GM21717 (cell line): ENCODE measurements around the gene WNT5B.

Source experiments
- ATAC-seq: cut with Tn5 transposase; IDR thresholded peaks from one replicate; pipeline ENCODE4 v1.9.1; 2021; ENCODE audit warnings: mild to moderate bottlenecking, moderate library complexity; ENCODE audit not compliant: unreplicated experiment

Gene WNT5B

DNA sequence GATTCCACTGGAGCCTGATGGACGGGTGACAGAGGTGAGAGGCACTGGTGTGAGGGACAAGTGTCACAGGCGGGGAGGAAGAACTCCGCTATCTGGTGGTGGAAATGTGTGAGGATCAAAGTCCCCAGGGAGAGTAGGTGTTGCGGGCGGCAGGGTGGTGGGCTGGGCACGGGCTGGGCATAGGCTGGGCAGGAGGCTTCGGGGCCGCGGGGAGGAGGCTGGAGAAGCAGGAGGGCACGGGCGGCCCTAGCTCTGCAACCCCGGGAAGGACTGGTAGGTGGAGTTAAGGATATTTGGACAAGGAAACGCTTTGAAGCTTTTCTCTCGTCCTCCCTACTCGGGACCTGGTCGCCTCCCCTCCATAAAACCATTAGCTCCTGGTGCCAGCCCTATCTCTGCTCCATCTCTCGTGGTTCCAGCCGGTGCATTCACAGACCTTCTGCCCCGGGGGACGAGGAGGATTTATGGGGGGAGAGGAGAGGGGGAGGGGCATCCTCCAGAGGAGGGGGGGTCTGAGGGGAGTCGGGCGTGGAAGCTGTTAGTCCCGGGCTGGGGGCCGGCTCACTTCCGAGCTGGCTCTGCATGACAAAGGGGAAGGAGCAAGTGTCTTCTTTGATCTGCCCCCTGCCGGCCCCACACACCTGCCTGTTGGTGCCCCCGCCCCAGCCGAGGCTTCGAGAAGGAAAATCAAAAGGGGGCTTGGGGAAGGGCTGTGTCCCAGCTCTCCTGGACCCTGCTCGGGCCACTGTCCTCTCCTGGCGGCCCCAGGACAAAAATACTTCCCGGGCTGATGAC is 504 bp downstream of the WNT5B start:
- no peak for ATAC-seq

DNA sequence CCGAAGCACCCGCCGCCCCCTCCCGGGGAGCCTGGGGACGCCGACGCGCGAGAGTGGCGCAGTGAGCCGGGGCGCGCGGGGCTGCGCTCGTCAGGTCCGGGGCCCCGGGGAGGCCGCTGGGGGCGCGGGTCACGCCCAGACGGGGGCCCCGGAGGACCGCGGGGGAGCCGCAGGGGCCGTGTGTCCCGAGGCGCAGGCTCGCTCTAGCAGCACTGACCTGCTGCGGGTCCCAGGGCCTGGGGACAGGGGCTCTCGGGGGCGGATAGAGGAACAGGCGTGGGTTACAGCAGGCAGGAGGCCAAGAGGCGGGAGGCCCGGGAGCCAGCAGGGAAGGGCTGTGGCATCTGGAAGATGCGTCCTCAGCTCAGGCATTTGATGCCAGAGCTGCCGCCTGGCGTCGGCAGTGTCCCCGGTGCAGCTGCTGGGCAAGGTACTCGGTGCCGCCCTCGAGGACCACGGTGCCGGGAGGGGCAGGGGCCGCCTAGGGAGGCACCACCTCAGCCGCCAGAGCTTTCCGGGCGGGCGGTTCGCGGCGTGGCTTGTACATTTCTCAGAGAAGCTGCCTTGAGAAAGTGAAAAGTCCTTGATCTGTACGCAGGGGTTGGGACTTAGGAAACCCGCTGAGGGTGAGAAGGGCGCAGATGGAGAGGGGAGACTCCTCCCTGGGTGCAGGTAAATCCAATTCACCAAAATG is 1.2 kb downstream of the WNT5B start:
- ATAC-seq = no peak

DNA sequence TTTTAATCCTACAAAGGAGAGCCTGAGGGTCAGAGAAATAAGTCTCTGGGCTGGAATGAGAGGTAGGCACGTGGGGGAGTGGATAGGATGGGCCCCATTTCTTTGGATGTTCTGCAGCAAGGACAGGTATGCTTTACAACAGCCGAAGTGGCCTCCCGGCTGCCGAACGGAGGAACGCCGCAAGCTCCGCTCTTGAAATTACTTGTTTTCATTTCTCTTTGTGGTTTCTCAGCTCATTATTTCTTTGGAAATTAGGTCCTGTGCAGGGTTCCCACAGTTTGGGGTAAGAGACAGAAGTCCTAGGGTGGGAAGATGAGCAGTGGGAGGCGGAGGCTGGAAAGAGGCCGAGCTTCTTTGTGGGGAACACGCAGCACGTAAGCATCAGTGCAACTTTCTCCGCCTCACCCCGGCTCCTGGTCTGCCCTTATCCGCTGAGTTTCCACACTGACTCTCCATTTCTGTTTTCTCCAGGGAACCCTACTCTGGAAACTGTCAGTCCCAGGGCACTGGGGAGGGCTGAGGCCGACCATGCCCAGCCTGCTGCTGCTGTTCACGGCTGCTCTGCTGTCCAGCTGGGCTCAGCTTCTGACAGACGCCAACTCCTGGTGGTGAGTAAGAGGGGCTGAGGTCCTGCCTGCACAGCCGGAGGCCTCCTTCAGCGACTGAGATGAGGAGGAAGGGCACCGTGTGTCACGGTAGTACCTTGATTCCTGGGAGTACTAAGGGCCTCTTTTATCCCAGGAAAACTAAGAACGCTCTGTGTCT is 2.0 kb downstream of the WNT5B start:
- ATAC-seq = no peak

DNA sequence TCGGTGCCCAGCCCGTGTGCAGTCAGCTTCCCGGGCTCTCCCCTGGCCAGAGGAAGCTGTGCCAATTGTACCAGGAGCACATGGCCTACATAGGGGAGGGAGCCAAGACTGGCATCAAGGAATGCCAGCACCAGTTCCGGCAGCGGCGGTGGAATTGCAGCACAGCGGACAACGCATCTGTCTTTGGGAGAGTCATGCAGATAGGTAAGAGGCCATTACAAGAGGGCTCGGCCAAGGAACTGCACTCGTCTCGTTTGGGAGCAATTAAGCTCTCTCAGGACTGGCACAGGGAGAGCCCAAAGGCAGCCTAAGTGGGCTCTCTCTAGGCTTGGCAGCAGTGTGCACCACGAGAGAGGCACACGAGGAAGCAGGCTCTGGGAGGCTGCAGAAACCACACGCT is 3.7 kb downstream of the WNT5B start:
- no peak for ATAC-seq

DNA sequence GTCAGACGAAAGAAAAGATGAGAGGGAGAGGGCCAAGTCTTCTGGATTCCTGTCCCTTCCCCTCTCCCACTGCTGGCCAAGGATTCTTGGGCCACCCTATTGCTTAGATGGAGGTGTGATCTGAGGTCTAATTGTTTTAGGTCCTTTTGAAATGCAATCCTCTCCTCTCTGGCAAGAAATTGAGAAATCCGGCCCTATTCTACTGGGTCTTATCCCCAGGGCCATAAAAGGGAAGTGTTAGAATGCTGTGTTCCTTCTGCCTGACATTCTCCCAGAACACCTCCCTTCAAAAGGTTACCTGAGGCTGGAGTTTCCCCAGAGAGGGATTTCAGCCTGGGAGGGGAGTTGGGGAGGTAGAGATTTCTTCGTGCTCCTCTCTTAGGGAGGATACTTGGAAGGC is 4.4 kb downstream of the WNT5B start:
- ATAC-seq = no peak

DNA sequence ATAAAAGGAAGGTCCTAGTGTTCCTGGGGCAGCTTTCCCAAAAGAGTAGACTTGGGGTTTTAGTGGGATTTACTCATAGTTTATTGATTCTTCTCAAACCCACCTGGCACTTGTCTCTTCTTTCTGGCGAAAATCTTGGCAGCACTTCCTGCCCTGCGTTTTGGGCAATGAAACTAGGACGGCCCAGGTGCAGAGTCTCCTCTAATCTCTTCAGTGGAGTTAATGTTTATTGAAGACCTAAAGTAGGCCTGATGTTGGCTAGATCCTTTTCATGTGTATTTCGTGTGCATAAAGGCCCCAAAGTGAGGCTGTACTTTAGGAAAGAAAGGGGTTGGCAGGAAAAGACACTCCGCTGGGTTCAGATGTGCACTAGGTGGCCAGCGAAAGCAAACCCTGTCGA is 5.1 kb downstream of the WNT5B start:
- no peak for ATAC-seq

DNA sequence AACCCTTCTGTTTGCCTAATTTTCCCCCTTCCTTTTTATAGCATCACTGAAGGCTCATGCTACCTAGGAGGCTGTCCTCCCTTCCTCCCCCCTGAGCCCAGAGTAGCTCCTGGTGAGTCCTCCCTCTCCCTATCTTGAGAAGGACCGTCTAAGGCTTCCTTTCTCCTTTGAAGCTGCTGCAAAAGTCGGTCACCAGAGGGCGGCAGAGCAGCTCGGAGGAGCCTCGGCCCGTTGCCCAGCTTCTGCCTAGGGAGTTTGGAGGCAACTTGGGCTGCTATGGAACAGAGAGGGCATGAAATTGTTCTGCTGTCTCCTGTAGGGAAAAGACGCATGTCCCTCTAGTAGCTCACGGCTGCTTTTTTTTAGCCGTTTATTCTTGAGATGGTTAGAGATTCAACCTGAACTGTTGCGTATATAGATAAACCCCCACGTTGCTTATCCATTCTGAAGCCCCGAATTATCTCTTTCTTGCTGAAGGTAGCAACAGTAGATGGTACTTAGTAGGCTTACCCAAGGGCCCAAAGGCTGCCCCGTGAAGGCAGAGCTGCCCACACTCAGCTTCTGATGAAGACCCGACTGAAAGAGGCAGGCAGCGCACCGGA is 5.7 kb downstream of the WNT5B start:
- no peak for ATAC-seq

DNA sequence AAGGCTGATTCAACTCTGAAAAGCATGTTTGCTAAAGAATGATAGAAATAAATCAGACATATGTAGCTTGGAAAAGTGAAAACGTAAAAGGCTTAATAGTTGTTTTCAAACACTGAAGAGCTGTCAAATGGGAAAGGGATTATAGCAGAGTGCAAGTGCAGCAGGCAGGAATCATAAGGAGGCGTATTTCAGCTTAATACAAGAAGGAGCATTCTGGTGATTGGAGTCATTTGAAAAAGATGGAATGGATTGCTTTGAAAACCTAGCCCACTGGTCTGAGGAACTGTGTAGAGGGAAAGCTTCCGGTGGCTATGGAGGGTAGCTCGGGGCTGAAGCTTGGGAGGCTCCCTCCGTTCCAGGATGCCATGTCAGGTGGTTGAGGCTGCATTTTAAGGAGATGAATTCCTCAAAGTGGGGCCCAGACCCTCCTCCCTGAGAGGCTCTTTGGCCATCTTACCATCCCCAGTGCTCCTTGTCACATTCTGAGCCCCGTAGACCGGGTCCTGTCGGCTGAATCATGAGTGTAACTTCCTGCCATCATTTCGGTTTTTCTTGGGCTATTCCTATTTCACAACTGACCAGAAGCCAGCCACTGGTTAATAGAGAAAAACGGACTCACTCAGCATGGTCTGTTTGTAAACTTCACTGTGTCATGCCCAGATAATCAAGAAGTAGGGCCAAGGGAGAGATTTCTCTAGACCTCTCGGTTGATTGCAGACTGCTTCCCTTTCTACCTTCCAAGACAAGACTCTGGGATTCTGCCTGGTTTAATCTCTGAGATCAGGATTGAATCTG is 6.5 kb downstream of the WNT5B start:
- ATAC-seq = no peak

DNA sequence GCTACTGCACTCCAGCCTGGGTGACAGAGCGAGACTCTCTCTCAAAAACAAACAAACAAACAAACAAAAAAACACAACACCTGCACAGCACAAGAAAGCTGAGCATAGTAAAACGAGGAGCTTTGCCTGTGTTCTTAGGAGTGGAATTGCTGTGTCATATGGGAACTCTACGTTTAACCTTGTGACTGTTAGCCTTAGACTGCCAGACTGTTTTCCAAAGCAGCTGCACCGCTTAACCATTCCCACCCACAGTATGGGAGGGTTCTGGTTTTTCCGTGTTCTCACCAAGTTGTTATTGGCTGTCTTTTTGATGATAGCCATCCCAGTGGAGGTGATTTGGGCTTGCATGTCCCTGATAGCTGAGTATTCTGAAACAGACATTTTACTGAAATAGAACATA is 9.2 kb downstream of the WNT5B start:
- no peak for ATAC-seq

DNA sequence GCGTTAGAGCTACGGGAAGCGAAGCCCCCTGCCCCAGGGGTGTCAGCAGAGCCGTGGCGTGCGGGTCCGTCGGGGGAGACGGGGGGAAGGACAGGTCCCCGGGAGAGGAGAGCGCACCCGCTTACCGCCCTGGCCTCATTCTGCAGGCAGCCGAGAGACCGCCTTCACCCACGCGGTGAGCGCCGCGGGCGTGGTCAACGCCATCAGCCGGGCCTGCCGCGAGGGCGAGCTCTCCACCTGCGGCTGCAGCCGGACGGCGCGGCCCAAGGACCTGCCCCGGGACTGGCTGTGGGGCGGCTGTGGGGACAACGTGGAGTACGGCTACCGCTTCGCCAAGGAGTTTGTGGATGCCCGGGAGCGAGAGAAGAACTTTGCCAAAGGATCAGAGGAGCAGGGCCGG is 10.5 kb downstream of the WNT5B start:
- ATAC-seq = no peak

DNA sequence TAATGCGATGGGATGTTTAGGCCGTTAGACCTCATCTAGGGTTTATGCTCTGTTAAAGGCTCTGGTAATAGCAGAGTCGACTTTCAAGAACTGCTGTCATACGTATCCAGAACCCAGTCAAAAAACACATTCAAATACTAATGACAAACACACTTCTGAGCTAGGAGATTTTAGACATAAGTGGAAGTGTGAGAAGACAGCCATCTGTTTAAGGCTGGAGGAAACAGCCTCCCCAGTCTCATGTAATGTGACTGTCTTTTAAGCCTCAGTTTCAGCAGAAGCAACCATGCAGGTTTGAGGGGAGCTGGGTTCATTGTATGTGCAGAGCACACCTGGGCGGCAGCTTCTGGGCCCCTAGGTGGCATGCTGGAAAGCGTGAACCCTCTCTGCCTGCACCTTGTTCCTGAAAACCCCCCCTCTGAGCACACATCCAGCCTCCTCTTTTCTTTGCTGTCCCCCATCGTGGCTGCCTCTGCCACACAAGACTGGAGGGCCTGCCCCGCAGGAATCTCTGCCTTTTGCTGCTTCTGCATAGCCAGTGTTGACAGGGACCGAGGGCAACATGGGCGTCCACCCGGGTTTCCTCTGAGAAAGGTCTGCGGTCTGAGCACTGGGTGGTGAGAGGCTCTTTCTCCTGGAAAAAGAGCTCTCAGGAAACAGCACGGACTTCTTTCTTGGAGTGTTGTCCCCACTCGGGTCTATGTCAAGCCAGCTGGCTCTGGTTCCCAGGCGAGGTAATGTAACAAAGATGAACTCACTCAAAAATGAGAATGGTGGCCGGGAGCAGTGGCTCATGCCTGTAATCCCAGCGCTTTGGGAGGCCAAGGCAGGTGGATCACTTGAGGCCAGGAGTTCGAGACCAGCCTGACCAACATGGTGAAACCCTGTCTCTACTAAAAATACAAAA is 11.6 kb downstream of the WNT5B start:
- no peak for ATAC-seq

DNA sequence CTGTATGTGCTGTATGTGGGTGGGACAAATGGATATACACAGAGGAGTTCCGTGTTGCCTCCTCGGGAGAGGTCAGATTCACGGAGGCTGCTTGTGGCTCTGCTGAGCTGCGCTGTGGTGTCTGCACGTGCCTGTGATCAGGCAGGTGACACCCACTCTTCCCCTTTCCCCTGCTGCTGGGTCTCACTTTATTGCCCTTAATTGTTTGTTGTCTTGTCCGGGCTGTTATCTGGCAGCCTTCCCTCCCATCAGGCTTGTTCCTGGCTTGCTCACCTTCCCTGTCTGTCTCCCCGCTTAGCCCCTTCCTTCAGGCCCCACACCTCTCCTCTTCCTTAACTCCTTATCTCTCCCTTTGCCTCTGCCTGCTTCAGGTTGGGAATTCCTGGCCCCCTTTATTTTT is 13.5 kb downstream of the WNT5B start:
- no peak for ATAC-seq

DNA sequence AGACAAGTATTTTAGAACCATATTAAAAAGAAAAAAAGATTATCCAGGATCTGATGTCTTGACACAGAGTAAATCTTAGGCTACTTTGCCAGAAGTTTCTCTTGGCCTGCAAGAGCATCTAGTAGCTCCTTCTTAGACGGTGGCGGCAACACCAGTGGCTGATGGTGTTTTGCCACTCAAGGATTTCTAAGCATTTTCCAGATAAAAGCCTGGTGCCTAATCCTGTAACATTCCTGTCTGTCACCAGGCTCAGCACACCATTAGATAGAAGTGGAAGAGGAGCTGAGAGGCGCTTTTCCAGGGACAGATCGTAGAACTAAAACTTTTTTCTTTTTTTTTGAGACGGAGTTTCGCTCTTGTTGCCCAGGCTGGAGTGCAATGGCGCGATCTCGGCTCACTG is 14.0 kb downstream of the WNT5B start:
- ATAC-seq = no peak

DNA sequence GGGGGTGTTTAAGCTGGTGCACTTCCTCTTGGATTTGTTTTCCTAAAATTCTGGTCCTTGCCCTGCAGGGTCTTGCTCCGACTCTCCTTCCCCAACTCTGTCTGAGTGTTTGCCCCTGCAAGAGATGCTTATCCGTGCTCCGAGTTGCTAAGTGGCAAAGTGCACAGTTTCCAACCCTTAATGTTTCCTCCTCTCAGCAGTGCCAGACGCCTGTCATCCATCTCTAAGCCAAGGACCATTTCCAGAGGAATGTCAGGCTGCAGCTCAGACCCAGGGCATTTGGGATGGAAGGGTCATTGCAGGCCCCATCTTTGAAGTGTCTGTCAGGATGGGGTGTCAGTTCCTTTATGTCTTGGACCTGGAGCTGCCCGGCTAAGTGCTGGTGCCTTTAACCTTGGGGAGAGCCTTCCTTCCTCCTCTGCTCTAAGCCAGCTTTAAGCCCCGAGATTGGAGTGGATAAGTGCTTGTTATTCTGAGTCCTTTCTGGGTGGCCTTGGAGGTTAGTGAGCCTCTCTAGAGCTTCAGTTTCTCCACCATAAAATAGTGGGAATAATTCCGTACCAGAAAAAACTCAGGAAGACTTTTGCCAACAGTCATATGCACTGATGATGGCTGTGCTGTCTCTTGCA is 15.0 kb downstream of the WNT5B start:
- no peak for ATAC-seq

DNA sequence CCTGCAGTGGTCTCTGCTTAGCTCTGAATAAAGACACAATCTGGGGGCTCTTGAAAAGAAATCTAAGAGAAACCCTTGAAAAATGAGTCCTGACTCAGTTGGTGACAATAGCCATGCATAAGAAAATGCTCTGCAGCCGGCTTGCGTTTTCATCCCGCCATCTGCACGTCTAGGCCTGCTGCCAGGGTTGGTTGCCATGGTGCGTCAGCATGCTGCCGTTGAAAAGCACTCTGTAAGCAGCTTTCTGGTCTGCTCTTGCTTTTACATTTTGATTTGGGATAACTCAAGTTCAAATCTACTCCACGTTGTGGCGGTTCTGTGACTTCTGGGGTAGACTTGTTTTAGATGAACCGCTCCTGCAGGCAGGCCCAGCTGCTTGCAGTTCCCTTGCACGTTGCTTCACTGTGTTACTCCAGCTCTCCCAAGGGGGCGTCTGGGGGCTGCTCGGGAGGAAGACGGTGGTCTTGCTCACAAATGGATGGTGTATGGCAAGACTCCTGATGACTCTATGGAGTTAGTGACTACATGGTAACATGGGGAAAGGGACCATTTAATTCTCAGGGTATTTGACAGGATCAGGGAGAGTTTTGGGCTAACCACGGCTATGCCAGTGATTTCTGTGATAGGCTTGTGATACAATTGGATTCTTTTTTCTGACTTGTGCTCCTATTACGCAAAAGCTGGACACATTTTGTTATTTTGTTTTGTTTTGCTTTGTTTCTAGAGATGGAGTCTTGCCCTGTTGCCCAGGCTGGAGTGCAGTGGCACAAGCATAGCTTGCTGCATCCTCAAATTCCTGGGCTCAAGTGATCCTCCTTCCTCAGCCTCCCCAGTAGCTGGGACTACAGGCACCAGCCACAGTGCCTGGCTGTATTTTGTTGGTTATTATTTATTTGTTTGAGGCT is 15.8 kb downstream of the WNT5B start:
- ATAC-seq = no peak

DNA sequence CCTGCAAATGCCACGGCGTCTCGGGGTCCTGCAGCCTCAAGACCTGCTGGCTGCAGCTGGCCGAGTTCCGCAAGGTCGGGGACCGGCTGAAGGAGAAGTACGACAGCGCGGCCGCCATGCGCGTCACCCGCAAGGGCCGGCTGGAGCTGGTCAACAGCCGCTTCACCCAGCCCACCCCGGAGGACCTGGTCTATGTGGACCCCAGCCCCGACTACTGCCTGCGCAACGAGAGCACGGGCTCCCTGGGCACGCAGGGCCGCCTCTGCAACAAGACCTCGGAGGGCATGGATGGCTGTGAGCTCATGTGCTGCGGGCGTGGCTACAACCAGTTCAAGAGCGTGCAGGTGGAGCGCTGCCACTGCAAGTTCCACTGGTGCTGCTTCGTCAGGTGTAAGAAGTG is 16.8 kb downstream of the WNT5B start:
- no peak for ATAC-seq

DNA sequence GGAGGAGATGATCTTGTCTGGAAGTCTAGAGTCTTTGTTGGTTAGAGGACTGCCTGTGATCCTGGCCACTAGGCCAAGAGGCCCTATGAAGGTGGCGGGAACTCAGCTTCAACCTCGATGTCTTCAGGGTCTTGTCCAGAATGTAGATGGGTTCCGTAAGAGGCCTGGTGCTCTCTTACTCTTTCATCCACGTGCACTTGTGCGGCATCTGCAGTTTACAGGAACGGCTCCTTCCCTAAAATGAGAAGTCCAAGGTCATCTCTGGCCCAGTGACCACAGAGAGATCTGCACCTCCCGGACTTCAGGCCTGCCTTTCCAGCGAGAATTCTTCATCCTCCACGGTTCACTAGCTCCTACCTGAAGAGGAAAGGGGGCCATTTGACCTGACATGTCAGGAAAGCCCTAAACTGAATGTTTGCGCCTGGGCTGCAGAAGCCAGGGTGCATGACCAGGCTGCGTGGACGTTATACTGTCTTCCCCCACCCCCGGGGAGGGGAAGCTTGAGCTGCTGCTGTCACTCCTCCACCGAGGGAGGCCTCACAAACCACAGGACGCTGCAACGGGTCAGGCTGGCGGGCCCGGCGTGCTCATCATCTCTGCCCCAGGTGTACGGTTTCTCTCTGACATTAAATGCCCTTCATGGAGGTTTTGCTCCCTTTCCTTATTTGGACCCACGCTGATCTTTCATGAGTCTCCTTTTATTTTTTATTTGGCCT is 17.7 kb downstream of the WNT5B start:
- ATAC-seq = no peak

DNA sequence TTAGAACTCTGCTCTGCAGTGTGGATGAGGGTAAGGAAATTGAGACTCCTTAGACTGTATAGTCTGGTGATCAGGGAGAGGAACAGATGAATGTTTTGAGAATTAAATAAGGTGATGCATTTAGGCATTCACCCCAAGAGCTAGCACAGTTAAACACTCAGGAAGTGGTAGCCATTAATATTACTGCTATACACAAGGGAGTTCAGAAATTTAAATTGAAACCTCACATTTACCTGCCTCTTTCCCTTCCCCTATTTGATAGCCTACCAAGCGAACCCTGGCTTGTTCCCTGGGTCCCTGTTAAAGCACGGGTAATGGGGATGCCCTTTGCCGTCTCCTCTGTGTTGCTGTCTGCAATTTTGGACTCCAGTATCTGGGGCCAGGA is 18.2 kb downstream of the WNT5B start:
- no peak for ATAC-seq
